Measurements from ENCODE around the gene GPR161. TPM values are rescaled to one million over a fixed set of nuclear protein-coding genes. Genes with fewer than 3 reads are reported as not detected.

The GPR161 gene
- total and polyA plus RNA-seq, 7 donors = 0.60 to 23.0 (median 8.9) TPM

- H3K4me1 ChIP-seq = peaks cover 0 to 19% (median 12%) of the 10 kb centered on the region in 4 donors
- no peak overlapping the region for H3K4me3 ChIP-seq
- intact Hi-C loops (cut with DNase I) = loop anchor here (10.0 kb wide), 1 partner anchor 374 kb away; no protein-coding TSS in a partner anchor
- WGBS, 2 donors = 24 to 74% methylated on average over 14 of the region's 14 CpGs
- peak; percentile 60 for DNase-seq
- no peaks in the 10 kb centered on the region for H3K27me3 ChIP-seq
- TF ChIP-seq CTCF (IDR thresholded peaks at IDR 0.05) (no peak), EP300 (IDR thresholded peaks at IDR 0.05) (no peak), POLR2AphosphoS5 (IDR thresholded peaks at IDR 0.05) (no peak), POLR2A (IDR thresholded peaks at IDR 0.05) (no peak)
- H3K9me3 ChIP-seq = no peaks in the 10 kb centered on the region
- H3K27ac ChIP-seq = no peak overlapping the region
- H3K36me3 ChIP-seq = peaks cover 0 to 29% (median 2%) of the 10 kb centered on the region in 4 donors
These were observed 48.0 kb downstream of the GPR161 start for GRCh38 chr1:168088511-168089325.

GRCh38 chr1:168087696-168088095, 49.0 kb downstream of the GPR161 start:
- 95% methylated on average over 10 of the region's 10 CpGs for WGBS, 2 donors
- intact Hi-C loops (cut with DNase I) = loop anchor here (10.0 kb wide), 1 partner anchor 373 kb away; no protein-coding TSS in a partner anchor
- Histone ChIP-seq H3K36me3 (peaks cover 0 to 29% (median 2%) of the 10 kb centered on the region in 4 donors), H3K27ac (no peak overlapping the region), H3K4me3 (no peak overlapping the region), H3K4me1 (peaks cover 0 to 20% (median 13%) of the 10 kb centered on the region in 4 donors), H3K9me3 (no peaks in the 10 kb centered on the region), H3K27me3 (no peaks in the 10 kb centered on the region)
- no peak for DNase-seq
- TF ChIP-seq EP300 (IDR thresholded peaks at IDR 0.05) (no peak), CTCF (IDR thresholded peaks at IDR 0.05) (no peak), POLR2AphosphoS5 (IDR thresholded peaks at IDR 0.05) (no peak), POLR2A (IDR thresholded peaks at IDR 0.05) (no peak)

DNA sequence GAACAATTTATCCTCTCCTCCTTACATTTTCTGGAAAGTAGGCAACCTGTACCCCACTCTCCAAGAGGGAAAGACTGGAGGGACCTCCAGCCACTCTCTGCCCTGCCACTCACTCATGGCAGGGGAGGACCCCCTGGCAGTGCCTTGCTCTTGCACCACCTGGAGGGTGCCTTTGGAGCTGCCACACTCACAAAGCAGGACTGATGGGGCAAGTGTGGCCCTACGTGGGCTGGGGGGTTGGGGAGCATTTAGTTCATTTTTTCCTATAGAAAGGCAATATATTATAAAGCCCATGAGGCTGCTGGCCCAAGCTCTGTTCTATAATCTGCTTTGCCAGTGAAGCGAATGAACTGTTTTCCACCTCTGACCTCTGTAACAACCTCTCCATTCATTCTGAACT, 50.3 kb downstream of the GPR161 start:
- Histone ChIP-seq H3K36me3 (peaks cover 0 to 29% (median 2%) of the 10 kb centered on the region in 4 donors), H3K27me3 (no peaks in the 10 kb centered on the region), H3K4me3 (no peak overlapping the region), H3K9me3 (no peaks in the 10 kb centered on the region), H3K4me1 (peaks cover 0 to 31% (median 17%) of the 10 kb centered on the region in 4 donors), H3K27ac (peak overlapping the region in 2 of 4 donors; percentile 56 to 69)
- no peak for TF ChIP-seq POLR2AphosphoS5 (IDR thresholded peaks at IDR 0.05)
- TF ChIP-seq CTCF (IDR thresholded peaks at IDR 0.05) = no peak
- no peak for TF ChIP-seq POLR2A (IDR thresholded peaks at IDR 0.05)
- TF ChIP-seq EP300 (IDR thresholded peaks at IDR 0.05) = no peak
- intact Hi-C loops (cut with DNase I) = loop anchor here (10.0 kb wide), 1 partner anchor 372 kb away; no protein-coding TSS in a partner anchor
- no peak for DNase-seq
- WGBS, 2 donors = 73 to 76% methylated on average over 2 of the region's 2 CpGs

GRCh38 chr1:168085401-168085872, 51.3 kb downstream of the GPR161 start:
- H3K4me3 ChIP-seq = no peak overlapping the region
- peaks cover 0 to 33% (median 17%) of the 10 kb centered on the region in 4 donors for H3K4me1 ChIP-seq
- H3K27me3 ChIP-seq = no peaks in the 10 kb centered on the region
- DNase-seq = peak; percentile 79
- 84 to 86% methylated on average over 16 of the region's 16 CpGs for WGBS, 2 donors
- no peaks in the 10 kb centered on the region for H3K9me3 ChIP-seq
- peak overlapping the region; percentile 54 to 69 (median 56) for H3K27ac ChIP-seq
- intact Hi-C loops (cut with DNase I) = loop anchor here (2.0 to 10.0 kb wide), 2 partner anchors 51 to 371 kb away; partner anchors contain the start of gene GPR161
- peaks cover 0 to 29% (median 2%) of the 10 kb centered on the region in 4 donors for H3K36me3 ChIP-seq
- peak in 1 of 4 donors; percentile 19 for TF ChIP-seq POLR2AphosphoS5 (IDR thresholded peaks at IDR 0.05)
- TF ChIP-seq EP300 (IDR thresholded peaks at IDR 0.05) = no peak
